Tibial nerve (tissue), 4 donors: ENCODE measurements around the gene NUP210. TPM values are rescaled to one million over a fixed set of nuclear protein-coding genes. Genes with fewer than 3 reads are reported as not detected.

Source experiments
- DNase-seq, 2 donors: peaks; one replicate each; pipeline ENCODE4 v3.0.0-alpha.2; 2019; ENCODE audit warnings: low spot score in 2 of 2
- H3K27ac ChIP-seq, 4 donors: fragments of 200-600 bp; sonication (generic) in 3 of 4; one replicate each; pipeline ENCODE4 v1.5.1; 2017 to 2019; ENCODE audit warnings: mild to moderate bottlenecking in 1 of 4
- H3K27me3 ChIP-seq, 2 donors: fragments of 200-600 bp; sonication (generic) in 1 of 2; one replicate each; pipeline versions ENCODE4 v1.5.1 to v1.6.0; 2017 to 2019
- H3K36me3 ChIP-seq, 3 donors: fragments of 200-600 bp; sonication (generic); one replicate each; pipeline ENCODE4 v1.5.1; 2018 to 2019
- H3K4me1 ChIP-seq, 4 donors: fragments of 200-600 bp; sonication (generic) in 3 of 4; one replicate each; pipeline ENCODE4 v1.5.1; 2017 to 2019
- H3K4me3 ChIP-seq, 4 donors: fragments of 200-600 bp; sonication (generic) in 3 of 4; one replicate each; pipeline ENCODE4 v1.5.1; 2017 to 2019; ENCODE audit warnings: mild to moderate bottlenecking in 1 of 4, moderate library complexity in 1 of 4
- H3K9me3 ChIP-seq, 4 donors: fragments of 200-600 bp; sonication (generic) in 3 of 4; one replicate each; pipeline ENCODE4 v1.5.1; 2017 to 2019
- EP300 ChIP-seq, 2 donors: sonication (generic); formaldehyde crosslinking; IDR thresholded peaks; one replicate each; pipeline ENCODE4 v1.6.1; 2017; ENCODE audit warnings: antibody characterized with exemption in 2 of 2, mild to moderate bottlenecking in 1 of 2
- POLR2A ChIP-seq, 2 donors: fragments of 450-650 bp; IDR thresholded peaks; one replicate each; pipeline ENCODE4 v1.6.1; 2017; ENCODE audit warnings: antibody characterized with exemption in 2 of 2, mild to moderate bottlenecking in 2 of 2, moderate library complexity in 2 of 2
- WGBS, 2 donors: methylation state at CpG; one replicate each; pipeline ENCODE4 v1.1.5; 2018; 5-methylcytosine and 5-hydroxymethylcytosine counted together
- total RNA-seq, 4 donors: library from RNA; depleted of rRNA; stranded (reverse); fragments of >200 nt; gene quantifications; one replicate each; pipeline ENCODE4 v1.1.0, GENCODE V29; 2016
- TF ChIP-seq, protein P1 (sequence below), 5 experiments: fragments of 200-600 bp in 3 of 5; fragments of 450-650 bp in 2 of 5; sonication (generic) in 3 of 5; IDR thresholded peaks; one replicate each; pipeline ENCODE4 v1.5.1; 2016 to 2019; ENCODE audit warnings: antibody characterized with exemption in 5 of 5, mild to moderate bottlenecking in 3 of 5, moderate library complexity in 2 of 5

The NUP210 gene
- total RNA-seq, 4 donors from 2014 or later, result 1.3 to 9.3 (median 2.0) TPM

DNA sequence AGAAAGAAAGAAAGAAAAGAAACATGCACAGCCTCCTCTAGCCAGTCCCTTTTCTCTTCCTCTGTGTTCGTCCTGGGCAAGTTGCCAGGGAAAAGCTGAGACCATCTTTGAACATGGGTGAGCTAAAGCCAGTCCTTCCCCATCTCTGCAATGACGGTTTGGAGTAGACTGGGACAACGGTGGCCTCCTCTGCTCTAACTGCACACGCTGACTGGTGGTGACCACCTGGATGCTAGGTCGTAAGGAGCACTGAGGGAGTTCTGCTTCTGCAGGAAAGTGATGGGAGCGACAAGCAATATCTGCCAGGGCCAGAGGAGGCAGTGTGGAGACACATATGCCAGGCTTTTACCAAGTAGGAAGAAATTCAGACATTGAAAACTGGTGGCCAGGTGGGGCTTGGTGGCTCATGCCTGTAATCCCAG lies 111.7 kb downstream of the NUP210 start:
- Histone ChIP-seq H3K4me3 (no peak overlapping the region), H3K36me3 (no peaks in the 10 kb centered on the region), H3K27me3 (no peaks in the 10 kb centered on the region), H3K27ac (no peak overlapping the region), H3K9me3 (no peaks in the 10 kb centered on the region), H3K4me1 (no peaks in the 10 kb centered on the region)
- DNase-seq, result no peak
- TF ChIP-seq, protein P1, sequence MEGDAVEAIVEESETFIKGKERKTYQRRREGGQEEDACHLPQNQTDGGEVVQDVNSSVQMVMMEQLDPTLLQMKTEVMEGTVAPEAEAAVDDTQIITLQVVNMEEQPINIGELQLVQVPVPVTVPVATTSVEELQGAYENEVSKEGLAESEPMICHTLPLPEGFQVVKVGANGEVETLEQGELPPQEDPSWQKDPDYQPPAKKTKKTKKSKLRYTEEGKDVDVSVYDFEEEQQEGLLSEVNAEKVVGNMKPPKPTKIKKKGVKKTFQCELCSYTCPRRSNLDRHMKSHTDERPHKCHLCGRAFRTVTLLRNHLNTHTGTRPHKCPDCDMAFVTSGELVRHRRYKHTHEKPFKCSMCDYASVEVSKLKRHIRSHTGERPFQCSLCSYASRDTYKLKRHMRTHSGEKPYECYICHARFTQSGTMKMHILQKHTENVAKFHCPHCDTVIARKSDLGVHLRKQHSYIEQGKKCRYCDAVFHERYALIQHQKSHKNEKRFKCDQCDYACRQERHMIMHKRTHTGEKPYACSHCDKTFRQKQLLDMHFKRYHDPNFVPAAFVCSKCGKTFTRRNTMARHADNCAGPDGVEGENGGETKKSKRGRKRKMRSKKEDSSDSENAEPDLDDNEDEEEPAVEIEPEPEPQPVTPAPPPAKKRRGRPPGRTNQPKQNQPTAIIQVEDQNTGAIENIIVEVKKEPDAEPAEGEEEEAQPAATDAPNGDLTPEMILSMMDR (IDR thresholded peaks at IDR 0.05), result peak in 4 of 5 experiments; percentile 21 to 31 (median 24)
- no peak for TF ChIP-seq POLR2A (IDR thresholded peaks at IDR 0.05)
- no peak for TF ChIP-seq EP300 (IDR thresholded peaks at IDR 0.05)
- 20 to 26% methylated on average over 6 of the region's 6 CpGs for WGBS, 2 donors

DNA sequence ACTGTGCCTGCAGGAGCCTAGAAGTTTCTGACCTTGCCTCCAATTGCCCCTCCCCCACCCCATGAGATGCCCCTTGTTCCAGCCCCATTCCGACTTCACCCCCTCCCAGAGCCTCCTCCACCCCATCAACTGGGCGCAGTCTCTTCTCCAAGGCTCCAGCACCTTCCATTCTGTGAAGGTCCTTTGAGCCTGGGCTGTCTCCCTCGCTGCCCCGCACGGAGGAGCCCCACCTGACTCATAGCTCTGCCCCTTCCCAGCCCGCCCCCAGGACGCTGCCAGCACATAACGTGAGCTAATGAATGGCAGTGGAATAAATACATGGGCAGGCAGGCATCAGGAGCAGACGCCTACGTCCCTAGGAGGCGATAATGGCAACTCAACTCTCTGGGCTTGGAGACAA lies 113.1 kb downstream of the NUP210 start:
- no peak overlapping the region for H3K4me3 ChIP-seq
- no peak for DNase-seq
- H3K36me3 ChIP-seq, result no peaks in the 10 kb centered on the region
- H3K27me3 ChIP-seq, result no peaks in the 10 kb centered on the region
- H3K9me3 ChIP-seq, result no peaks in the 10 kb centered on the region
- no peak overlapping the region for H3K27ac ChIP-seq
- TF ChIP-seq POLR2A (IDR thresholded peaks at IDR 0.05), result no peak
- TF ChIP-seq, protein P1 (IDR thresholded peaks at IDR 0.05), result no peak
- no peak for TF ChIP-seq EP300 (IDR thresholded peaks at IDR 0.05)
- H3K4me1 ChIP-seq, result no peaks in the 10 kb centered on the region
- 78 to 81% methylated on average over 11 of the region's 11 CpGs for WGBS, 2 donors

DNA sequence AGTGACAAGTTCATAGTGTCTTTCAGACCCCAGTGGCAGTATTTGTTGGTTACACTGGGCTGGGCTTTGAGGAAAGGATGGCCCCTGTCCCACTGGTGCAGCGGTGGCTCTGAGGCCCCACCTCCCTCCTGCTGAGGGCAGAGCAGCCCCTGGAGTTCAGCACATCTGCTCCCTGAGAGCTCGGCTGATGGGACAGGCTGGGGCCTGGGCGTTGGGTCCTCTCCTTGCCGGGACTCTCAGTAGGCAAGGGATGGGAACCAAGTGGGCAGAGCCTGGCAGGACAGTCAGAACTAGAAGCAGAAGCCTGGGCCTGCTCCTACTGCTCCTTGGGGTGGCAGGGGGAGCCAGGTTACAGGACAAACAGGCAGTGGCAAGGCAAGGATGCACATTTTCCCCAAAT lies 114.5 kb downstream of the NUP210 start:
- no peaks in the 10 kb centered on the region for H3K27me3 ChIP-seq
- DNase-seq, result no peak
- H3K9me3 ChIP-seq, result no peaks in the 10 kb centered on the region
- H3K4me3 ChIP-seq, result no peak overlapping the region
- TF ChIP-seq EP300 (IDR thresholded peaks at IDR 0.05) (no peak), POLR2A (IDR thresholded peaks at IDR 0.05) (no peak)
- TF ChIP-seq, protein P1 (IDR thresholded peaks at IDR 0.05), result no peak
- H3K4me1 ChIP-seq, result peaks cover 0 to 9% (median 0%) of the 10 kb centered on the region in 4 donors
- WGBS, 2 donors, result 57 to 68% methylated on average over 3 to 4 of the region's 4 CpGs
- no peak overlapping the region for H3K27ac ChIP-seq
- H3K36me3 ChIP-seq, result no peaks in the 10 kb centered on the region

DNA sequence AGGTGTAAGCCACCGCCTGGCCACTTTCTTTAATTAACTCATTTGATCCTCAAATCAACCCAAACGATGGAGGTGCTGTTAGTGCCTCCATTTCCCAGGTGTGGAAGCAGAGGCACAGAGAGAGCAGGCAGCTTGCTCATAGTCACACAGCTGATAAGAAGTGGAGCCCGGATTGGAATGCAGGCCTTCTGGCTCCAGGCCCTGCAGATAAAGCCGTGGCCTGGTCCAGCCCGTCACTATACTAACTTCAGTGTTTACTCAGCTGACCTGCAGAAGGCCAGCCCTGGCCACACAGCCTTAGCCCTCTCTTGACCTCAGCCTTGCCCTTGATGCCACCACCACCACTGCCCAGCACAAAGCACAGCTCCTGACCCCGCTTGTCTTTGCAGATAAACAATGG lies 116.7 kb downstream of the NUP210 start:
- Histone ChIP-seq H3K27me3 (no peaks in the 10 kb centered on the region), H3K9me3 (no peaks in the 10 kb centered on the region), H3K4me3 (no peak overlapping the region), H3K4me1 (peaks cover 0 to 9% (median 0%) of the 10 kb centered on the region in 4 donors), H3K36me3 (no peaks in the 10 kb centered on the region), H3K27ac (no peak overlapping the region)
- 67 to 70% methylated on average over 5 to 6 of the region's 6 CpGs for WGBS, 2 donors
- DNase-seq, result no peak
- TF ChIP-seq, protein P1 (IDR thresholded peaks at IDR 0.05), result no peak
- TF ChIP-seq EP300 (IDR thresholded peaks at IDR 0.05) (no peak), POLR2A (IDR thresholded peaks at IDR 0.05) (no peak)

GRCh38 chr3:13301286-13301987 lies 118.7 kb downstream of the NUP210 start:
- TF ChIP-seq, protein P1 (IDR thresholded peaks at IDR 0.05), result no peak
- TF ChIP-seq EP300 (IDR thresholded peaks at IDR 0.05) (no peak), POLR2A (IDR thresholded peaks at IDR 0.05) (no peak)
- peaks cover 0 to 5% of the 10 kb centered on the region in 2 donors for H3K27me3 ChIP-seq
- 33 to 39% methylated on average over 14 of the region's 14 CpGs for whole genome bisulfite sequencing, 2 donors
- H3K4me3 ChIP-seq, result no peak overlapping the region
- peaks cover 0 to 9% (median 0%) of the 10 kb centered on the region in 4 donors for H3K4me1 ChIP-seq
- H3K27ac ChIP-seq, result no peak overlapping the region
- no peaks in the 10 kb centered on the region for H3K9me3 ChIP-seq
- no peaks in the 10 kb centered on the region for H3K36me3 ChIP-seq
- DNase-seq, result no peak
